ENCODE results near the gene ROBO3.

ROBO3 gene

DNA sequence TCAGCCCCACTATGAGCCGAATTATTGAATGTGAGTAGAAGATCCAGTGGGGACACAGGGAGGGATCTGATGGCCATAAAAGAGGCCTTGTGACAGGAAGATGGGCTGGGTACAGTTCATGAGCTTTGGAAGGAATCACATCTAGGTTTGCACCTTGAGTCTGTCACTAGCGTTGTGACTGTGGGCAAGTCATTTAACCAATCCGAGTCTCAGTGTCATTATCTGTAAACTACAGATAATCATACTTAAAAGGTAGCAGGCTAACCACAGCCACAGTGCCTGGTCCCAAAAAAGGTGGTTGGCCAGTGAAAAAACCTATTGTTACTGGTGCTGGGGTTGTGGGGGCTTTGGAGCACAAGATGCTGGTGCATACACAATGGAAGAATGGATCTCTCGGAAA is 57.6 kb downstream of the ROBO3 start:
- no peak for DNase-seq (ENCODE audit: low read depth in 2 of 2)

GRCh38 chr11:124923296-124923695 is 58.1 kb downstream of the ROBO3 start:
- no peak for DNase-seq (ENCODE audit: low read depth in 2 of 2)

DNA sequence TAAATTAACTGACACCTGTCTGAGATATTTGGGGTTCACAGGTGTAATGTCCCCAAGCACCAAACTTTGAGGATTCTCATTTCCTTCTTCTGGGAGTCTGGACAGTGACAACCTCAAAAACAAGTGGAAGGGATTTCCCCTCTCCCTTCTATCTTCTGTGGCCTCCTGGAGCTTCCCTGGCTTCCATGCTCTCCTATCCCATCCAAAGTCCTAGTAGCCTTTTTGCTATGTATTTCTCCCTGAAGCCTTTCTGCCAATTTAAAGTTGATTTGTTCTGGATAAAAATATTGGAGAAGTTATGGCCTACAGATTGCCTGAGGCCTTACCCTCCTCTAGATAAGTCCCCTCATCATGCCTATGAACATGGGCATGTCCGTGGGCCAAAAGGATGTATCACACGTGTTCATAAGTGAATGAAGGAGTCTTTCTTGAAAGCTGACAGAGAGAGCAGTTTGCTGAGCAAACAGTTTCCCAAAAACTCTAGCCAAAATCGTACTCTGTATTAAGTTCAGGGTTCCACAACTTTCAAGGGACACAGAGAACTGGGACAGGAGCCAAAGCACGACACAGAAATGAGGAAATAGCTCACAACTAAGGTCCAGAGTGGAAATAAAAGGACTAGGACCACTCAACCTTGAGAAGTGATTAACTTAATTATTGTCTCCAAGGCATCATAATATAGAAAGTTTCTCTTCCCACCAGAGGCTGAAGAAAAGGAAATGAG is 63.9 kb downstream of the ROBO3 start:
- no peak for DNase-seq (ENCODE audit: low read depth in 2 of 2)

- DNase-seq (ENCODE audit: low read depth in 2 of 2): no peak
These were observed 65.6 kb downstream of the ROBO3 start for GRCh38 chr11:124930799-124931198.
